ENCODE results near the gene TGFBR3.
"Not testable (repeated sequence)": the region's sequence is repeated elsewhere in the genome, so short reads cannot be mapped to it uniquely, and the experiment has no call there.

TGFBR3 gene

GRCh38 chr1:91853397-91853796, 32.6 kb downstream of the TGFBR3 start:
- no peak for TF ChIP-seq CTCF (IDR thresholded peaks at IDR 0.05; ENCODE audit: poor library complexity, severe bottlenecking)

GRCh38 chr1:91852011-91852410, 33.9 kb downstream of the TGFBR3 start:
- peaks cover 14% of the 10 kb centered on the region for H3K4me1 ChIP-seq (ENCODE audit: insufficient read depth, poor library complexity, severe bottlenecking)
- not testable (repeated sequence) for H3K27me3 ChIP-seq (ENCODE audit: insufficient read depth, poor library complexity, severe bottlenecking); H3K4me3 ChIP-seq (ENCODE audit: severe bottlenecking); H3K36me3 ChIP-seq (ENCODE audit: low read depth); H3K9me3 ChIP-seq (ENCODE audit: severe bottlenecking); DNase-seq (ENCODE audit: low spot score)
- ATAC-seq (ENCODE audit: low read depth), result peak; percentile 11; the same call in 1 of the 3 replicates
- H3K27ac ChIP-seq (ENCODE audit: poor library complexity, severe bottlenecking), result peak overlapping the region; percentile 44

More at GRCh38 chr1:91853397-91853796, 32.6 kb downstream of the TGFBR3 start:
- ATAC-seq (ENCODE audit: low read depth), result no peak
- H3K4me3 ChIP-seq (ENCODE audit: severe bottlenecking), result no peak overlapping the region
- no peak for DNase-seq (ENCODE audit: low spot score)
- H3K9me3 ChIP-seq (ENCODE audit: severe bottlenecking), result no peaks in the 10 kb centered on the region
- no peaks in the 10 kb centered on the region for H3K36me3 ChIP-seq (ENCODE audit: low read depth)
- H3K4me1 ChIP-seq (ENCODE audit: insufficient read depth, poor library complexity, severe bottlenecking), result peaks cover 14% of the 10 kb centered on the region
- H3K27ac ChIP-seq (ENCODE audit: poor library complexity, severe bottlenecking), result no peak overlapping the region
- H3K27me3 ChIP-seq (ENCODE audit: insufficient read depth, poor library complexity, severe bottlenecking), result no peaks in the 10 kb centered on the region

- no peak for TF ChIP-seq CTCF (IDR thresholded peaks at IDR 0.05; ENCODE audit: poor library complexity, severe bottlenecking)
- Histone ChIP-seq H3K4me3 (ENCODE audit: severe bottlenecking) (no peak overlapping the region), H3K27me3 (ENCODE audit: insufficient read depth, poor library complexity, severe bottlenecking) (no peaks in the 10 kb centered on the region), H3K36me3 (ENCODE audit: low read depth) (no peaks in the 10 kb centered on the region), H3K9me3 (ENCODE audit: severe bottlenecking) (no peaks in the 10 kb centered on the region), H3K4me1 (ENCODE audit: insufficient read depth, poor library complexity, severe bottlenecking) (peaks cover 15% of the 10 kb centered on the region), H3K27ac (ENCODE audit: poor library complexity, severe bottlenecking) (peak overlapping the region; percentile 44)
- ATAC-seq (ENCODE audit: low read depth) (peak; percentile 93), DNase-seq (ENCODE audit: low spot score) (peak; percentile 72)
Observed at GRCh38 chr1:91851130-91852010, 34.6 kb downstream of the TGFBR3 start.

DNA sequence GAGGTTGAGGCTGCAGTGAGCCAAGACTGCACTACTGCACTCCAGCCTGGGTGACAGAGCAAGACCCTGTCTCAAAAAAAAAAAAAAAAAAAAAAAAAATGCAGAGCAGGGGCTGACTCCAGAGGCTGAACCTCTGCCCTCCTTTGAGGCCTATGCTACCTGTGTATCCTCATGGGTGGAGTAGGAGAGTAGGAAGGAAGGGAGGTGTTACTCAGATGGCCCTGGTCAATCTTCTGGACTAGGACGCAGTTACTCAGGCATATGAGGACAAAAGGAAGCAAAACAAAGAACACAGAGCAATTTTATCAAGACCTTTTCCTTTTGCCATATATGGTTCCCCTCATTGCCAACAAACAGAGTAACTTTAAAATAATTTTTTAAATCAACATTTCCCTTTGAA, 35.2 kb downstream of the TGFBR3 start:
- H3K4me1 ChIP-seq (ENCODE audit: insufficient read depth, poor library complexity, severe bottlenecking), result peaks cover 22% of the 10 kb centered on the region
- H3K27me3 ChIP-seq (ENCODE audit: insufficient read depth, poor library complexity, severe bottlenecking), result no peaks in the 10 kb centered on the region
- H3K27ac ChIP-seq (ENCODE audit: poor library complexity, severe bottlenecking), result peak overlapping the region; percentile 44
- H3K36me3 ChIP-seq (ENCODE audit: low read depth), result no peaks in the 10 kb centered on the region
- no peaks in the 10 kb centered on the region for H3K9me3 ChIP-seq (ENCODE audit: severe bottlenecking)
- no peak for ATAC-seq (ENCODE audit: low read depth)
- H3K4me3 ChIP-seq (ENCODE audit: severe bottlenecking), result no peak overlapping the region
- no peak for DNase-seq (ENCODE audit: low spot score)
- TF ChIP-seq CTCF (IDR thresholded peaks at IDR 0.05; ENCODE audit: poor library complexity, severe bottlenecking), result no peak

DNA sequence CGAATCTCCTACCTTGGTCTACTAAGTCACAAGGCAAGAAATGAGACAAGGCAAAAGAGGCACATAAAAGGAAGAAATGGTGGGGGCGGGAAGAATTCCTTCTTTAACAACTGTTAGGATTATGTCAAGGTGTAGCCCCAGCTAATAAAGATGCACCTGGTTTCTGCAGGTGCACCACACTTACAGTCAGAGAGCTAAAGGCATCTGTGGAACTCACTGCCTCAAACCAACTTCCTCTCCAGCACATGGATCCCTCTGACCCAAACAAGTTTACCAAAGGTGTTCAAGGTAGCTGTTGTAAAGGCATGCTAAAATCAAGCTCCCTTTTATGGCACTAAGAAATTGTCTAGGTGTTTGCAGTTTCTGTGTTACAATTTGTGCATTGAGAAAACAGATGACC, 38.1 kb downstream of the TGFBR3 start:
- Histone ChIP-seq H3K36me3 (ENCODE audit: low read depth) (no peaks in the 10 kb centered on the region), H3K4me1 (ENCODE audit: insufficient read depth, poor library complexity, severe bottlenecking) (peaks cover 33% of the 10 kb centered on the region), H3K9me3 (ENCODE audit: severe bottlenecking) (no peaks in the 10 kb centered on the region), H3K27me3 (ENCODE audit: insufficient read depth, poor library complexity, severe bottlenecking) (no peaks in the 10 kb centered on the region), H3K4me3 (ENCODE audit: severe bottlenecking) (no peak overlapping the region), H3K27ac (ENCODE audit: poor library complexity, severe bottlenecking) (no peak overlapping the region)
- DNase-seq (ENCODE audit: low spot score), result no peak
- no peak for TF ChIP-seq CTCF (IDR thresholded peaks at IDR 0.05; ENCODE audit: poor library complexity, severe bottlenecking)
- ATAC-seq (ENCODE audit: low read depth), result no peak
